GM12878 (cell line): Measurements from ENCODE around the gene PARVA. TPM values are rescaled to one million over a fixed set of nuclear protein-coding genes. Genes with fewer than 3 reads are reported as not detected.

Source experiments
- ATAC-seq: fragments of 200-7000 bp; cut with Tn5 transposase; 3 replicates; pipeline ENCODE4 v1.9.1; 2020; ENCODE audit warnings: mild to moderate bottlenecking, moderate library complexity
- BruUV-seq: library from RNA; stranded (reverse); fragments of 400-500 nt; replicated peaks from 2 replicates; lab custom pipeline; 2021; lab: Mats Ljungman, UMichigan
- CTCF ChIA-PET: fragments of 300-600 bp; sonication (Branson Sonifier 250); formaldehyde crosslinking; extraction: SDS; loops from one replicate; lab custom pipeline; 2021; ENCODE audit warnings: inconsistent platforms; lab: Yijun Ruan, JAX
- POLR2A ChIA-PET: fragments of 350-600 bp; formaldehyde crosslinking; extraction: SDS; loops from one replicate; lab custom pipeline; 2021; ENCODE audit warnings: inconsistent platforms; lab: Charles Lee
- RAD21 ChIA-PET: fragments of 300-600 bp; sonication (Branson Sonifier 250); formaldehyde crosslinking; loops from one replicate; lab custom pipeline; 2023; ENCODE audit warnings: antibody characterized with exemption; ENCODE audit not compliant: unreplicated experiment; lab: Charles Lee
- SMC1A ChIA-PET: fragments of 300-600 bp; sonication (Branson Sonifier 250); formaldehyde crosslinking; loops from one replicate; lab custom pipeline; 2023; ENCODE audit not compliant: unreplicated experiment, uncharacterized antibody; lab: Charles Lee
- DNase-seq: peaks from one replicate; pipeline ENCODE4 v3.0.0-alpha.2; 2011; ENCODE audit warnings: low read depth, low spot score
- FAIRE-seq: peaks from 3 replicates; lab custom pipeline; 2011; peaks lifted over from hg19 to GRCh38; lab: Jason Lieb, UNC
- H2AFZ ChIP-seq: 2 replicates; pipeline ENCODE4 v1.6.0; 2011; ENCODE audit warnings: low read depth, low read length, control low read depth; ENCODE audit not compliant: control insufficient read depth
- H3K27ac ChIP-seq: 2 replicates; pipeline ENCODE4 v1.5.1; 2011; ENCODE audit warnings: control low read depth; ENCODE audit not compliant: control insufficient read depth, insufficient read depth
- H3K27me3 ChIP-seq, 2 experiments: replicated peaks in 1 of 2; 2 replicates each; pipeline versions ENCODE4 v1.6.0 to v1.6.1; 2011; ENCODE audit warnings: low read length in 1 of 2; ENCODE audit not compliant: control insufficient read depth in 2 of 2, insufficient read depth in 2 of 2
- H3K36me3 ChIP-seq, 2 experiments: 2 replicates each; pipeline ENCODE4 v1.5.1; 2011; ENCODE audit warnings: low read length in 1 of 2; ENCODE audit not compliant: control insufficient read depth in 2 of 2, insufficient read depth in 2 of 2
- H3K4me1 ChIP-seq: 2 replicates; pipeline ENCODE4 v1.6.1; 2011; ENCODE audit warnings: mild to moderate bottlenecking, low read length, moderate library complexity, mixed read lengths; ENCODE audit not compliant: control insufficient read depth, insufficient read depth
- H3K4me2 ChIP-seq: 2 replicates; pipeline ENCODE4 v1.6.0; 2011; ENCODE audit warnings: control low read depth; ENCODE audit not compliant: control insufficient read depth, insufficient read depth
- H3K4me3 ChIP-seq: fragments of 200-600 bp; sonication (generic); 2 replicates; pipeline ENCODE4 v1.5.1; 2016
- H3K79me2 ChIP-seq: 2 replicates; pipeline ENCODE4 v1.6.0; 2011; ENCODE audit warnings: low read length; ENCODE audit not compliant: control insufficient read depth, insufficient read depth
- H3K9ac ChIP-seq: 2 replicates; pipeline ENCODE4 v1.8.0; 2011; ENCODE audit warnings: low read length, control low read depth, mixed read lengths; ENCODE audit not compliant: control insufficient read depth, insufficient read depth
- H3K9me3 ChIP-seq: replicated peaks from 3 replicates; pipeline ENCODE4 v1.5.1; 2011; ENCODE audit warnings: mild to moderate bottlenecking, low read length; ENCODE audit not compliant: control insufficient read depth, insufficient read depth
- H4K20me1 ChIP-seq: 2 replicates; pipeline ENCODE4 v1.6.0; 2011; ENCODE audit not compliant: control insufficient read depth, insufficient read depth
- CBX5 ChIP-seq: sonication (generic); IDR thresholded peaks from 2 replicates; pipeline ENCODE4 v1.6.1; 2016; ENCODE audit warnings: low read depth, moderate library complexity, mild to moderate bottlenecking, inconsistent platforms
- CTCF ChIP-seq, 3 experiments: IDR thresholded peaks in 2 of 3; conservative IDR thresholded peaks in 1 of 3; 2 replicates each; pipeline ENCODE4 v1.5.1; 2011; ENCODE audit warnings: low read depth in 3 of 3, low read length in 3 of 3, mild to moderate bottlenecking in 3 of 3, control low read depth in 2 of 3, moderate library complexity in 2 of 3, inconsistent platforms in 1 of 3, mixed read lengths in 1 of 3; ENCODE audit not compliant: control insufficient read depth in 2 of 3, insufficient read depth in 1 of 3; ENCODE audit errors: extremely low read depth in 1 of 3
- EP300 ChIP-seq, 2 experiments: fragments of 150-350 bp in 1 of 2; IDR thresholded peaks; 2 replicates each; pipeline ENCODE4 v1.6.1; 2011 to 2012; ENCODE audit warnings: low read depth in 2 of 2, low read length in 2 of 2, borderline replicate concordance in 1 of 2, improper control_type of control experiment in 1 of 2, inconsistent platforms in 1 of 2; ENCODE audit not compliant: control insufficient read depth in 1 of 2
- IRF3 ChIP-seq: fragments of 450-650 bp; IDR thresholded peaks from 2 replicates; pipeline ENCODE4 v1.6.1; 2014; ENCODE audit warnings: mild to moderate bottlenecking
- MEF2A ChIP-seq: IDR thresholded peaks from 2 replicates; pipeline ENCODE4 v1.6.1; 2011; ENCODE audit warnings: low read depth, mild to moderate bottlenecking, low read length, moderate library complexity; ENCODE audit not compliant: insufficient read depth
- MXI1 ChIP-seq: fragments of 150-350 bp; IDR thresholded peaks from 2 replicates; pipeline ENCODE4 v1.6.1; 2011; ENCODE audit warnings: low read depth, mild to moderate bottlenecking, inconsistent platforms, low read length, improper control_type of control experiment
- SUZ12 ChIP-seq: fragments of 200-600 bp; sonication (generic); IDR thresholded peaks from one replicate; pipeline ENCODE4 v1.6.1; 2018; ENCODE audit warnings: antibody characterized with exemption, mild to moderate bottlenecking; ENCODE audit not compliant: unreplicated experiment
- ZZZ3 ChIP-seq: IDR thresholded peaks from 2 replicates; pipeline ENCODE4 v1.6.1; 2011; ENCODE audit warnings: low read depth; ENCODE audit not compliant: control insufficient read depth, insufficient read length
- WGBS: methylation state at CpG from one replicate; pipeline ENCODE4 v1.1.6; 2016; ENCODE audit warnings: low lambda C conversion rate; ENCODE audit not compliant: insufficient replicate concordance, insufficient coverage; ENCODE audit errors: missing lambda C conversion rate; 5-methylcytosine and 5-hydroxymethylcytosine counted together
- in situ Hi-C: fragments of 300-500 bp; cut with MboI; formaldehyde crosslinking; loops from 9 replicates; pipeline ENCODE4 v1.14.3; 2018; ENCODE audit warnings: mixed read lengths
- intact Hi-C: fragments of 100-400 bp; cut with micrococcal nuclease; formaldehyde crosslinking; loops from one replicate; pipeline ENCODE4 v1.14.2; 2022; ENCODE audit not compliant: unreplicated experiment
- polyA plus RNA-seq, 11 experiments: library from polyadenylated mRNA; depleted of rRNA in 4 of 11; unstranded in 6 of 11; stranded (reverse) in 5 of 11; fragments of >200 nt; fragmentation: Nextera tagmentation in 4 of 11; fragmentation: Illumina TruSeq in 1 of 11; extraction: Ambion mirVana in 4 of 11; extraction: Trizol in 1 of 11; gene quantifications; 1 replicate in 1 of 11; 2 replicates in 10 of 11; pipeline versions ENCODE4 v1.2.1 to v1.2.3, GENCODE V29; 2011 to 2016; ENCODE audit warnings: inconsistent platforms in 2 of 11, missing spikeins in 2 of 11, low read depth in 1 of 11
- total RNA-seq, 4 experiments: library from RNA; depleted of rRNA in 3 of 4; stranded (reverse); fragments of >200 nt in 3 of 4; fragmentation: Illumina TruSeq in 1 of 4; extraction: Trizol in 1 of 4; gene quantifications; 2 replicates each; pipeline versions ENCODE4 v1.2.1 to v1.2.3, GENCODE V29; 2013 to 2021
- TF ChIP-seq, protein P1 (sequence below): IDR thresholded peaks from 2 replicates; pipeline ENCODE4 v1.6.1; 2011; ENCODE audit warnings: mild to moderate bottlenecking, low read depth, low read length, moderate library complexity; ENCODE audit not compliant: insufficient replicate concordance
- TF ChIP-seq, protein P2 (sequence below): fragments of 450-650 bp; IDR thresholded peaks from 2 replicates; pipeline ENCODE4 v1.6.1; 2017; ENCODE audit warnings: borderline replicate concordance

Gene PARVA
- total and polyA plus RNA-seq, 10 of the 15 experiments (the other 5 are each of a cell fraction or from before 2014, with no cell fraction given) = 0.01 to 0.44 (median 0.03) TPM; not detected in 7

GRCh38 chr11:12386309-12386708 lies 8.9 kb downstream of the PARVA start:
- no peak for ATAC-seq
- no peak for TF ChIP-seq CBX5
- no peak for TF ChIP-seq CTCF (IDR thresholded peaks at IDR 0.05 in 2 of 3, conservative IDR thresholded peaks at IDR 0.05 in 1 of 3; ENCODE audit: control insufficient read depth in 2 of 3, extremely low read depth in 1 of 3, insufficient read depth in 1 of 3, low read depth in 3 of 3, low read length in 3 of 3)
- TF ChIP-seq IRF3 = no peak
- no peak for TF ChIP-seq ZZZ3
- no peak for TF ChIP-seq MXI1
- TF ChIP-seq, protein P1, sequence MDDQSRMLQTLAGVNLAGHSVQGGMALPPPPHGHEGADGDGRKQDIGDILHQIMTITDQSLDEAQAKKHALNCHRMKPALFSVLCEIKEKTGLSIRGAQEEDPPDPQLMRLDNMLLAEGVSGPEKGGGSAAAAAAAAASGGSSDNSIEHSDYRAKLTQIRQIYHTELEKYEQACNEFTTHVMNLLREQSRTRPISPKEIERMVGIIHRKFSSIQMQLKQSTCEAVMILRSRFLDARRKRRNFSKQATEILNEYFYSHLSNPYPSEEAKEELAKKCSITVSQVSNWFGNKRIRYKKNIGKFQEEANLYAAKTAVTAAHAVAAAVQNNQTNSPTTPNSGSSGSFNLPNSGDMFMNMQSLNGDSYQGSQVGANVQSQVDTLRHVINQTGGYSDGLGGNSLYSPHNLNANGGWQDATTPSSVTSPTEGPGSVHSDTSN = no peak
- no peak for TF ChIP-seq SUZ12
- no peak for TF ChIP-seq EP300 (IDR thresholded peaks at IDR 0.05; ENCODE audit: borderline replicate concordance in 1 of 2, control insufficient read depth in 1 of 2, low read depth in 2 of 2, low read length in 2 of 2)
- no peak for TF ChIP-seq MEF2A
- TF ChIP-seq, protein P2, sequence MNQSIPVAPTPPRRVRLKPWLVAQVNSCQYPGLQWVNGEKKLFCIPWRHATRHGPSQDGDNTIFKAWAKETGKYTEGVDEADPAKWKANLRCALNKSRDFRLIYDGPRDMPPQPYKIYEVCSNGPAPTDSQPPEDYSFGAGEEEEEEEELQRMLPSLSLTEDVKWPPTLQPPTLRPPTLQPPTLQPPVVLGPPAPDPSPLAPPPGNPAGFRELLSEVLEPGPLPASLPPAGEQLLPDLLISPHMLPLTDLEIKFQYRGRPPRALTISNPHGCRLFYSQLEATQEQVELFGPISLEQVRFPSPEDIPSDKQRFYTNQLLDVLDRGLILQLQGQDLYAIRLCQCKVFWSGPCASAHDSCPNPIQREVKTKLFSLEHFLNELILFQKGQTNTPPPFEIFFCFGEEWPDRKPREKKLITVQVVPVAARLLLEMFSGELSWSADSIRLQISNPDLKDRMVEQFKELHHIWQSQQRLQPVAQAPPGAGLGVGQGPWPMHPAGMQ = no peak
- TF ChIP-seq, all 136 proteins: peak for 0
- 0% methylated on average over 1 of the region's 1 CpG for WGBS
- Histone ChIP-seq H3K27ac (no peak overlapping the region), H3K9me3 (no peaks in the 10 kb centered on the region), H4K20me1 (no peaks in the 10 kb centered on the region), H3K9ac (no peak overlapping the region), H3K4me2 (no peak overlapping the region), H3K79me2 (no peaks in the 10 kb centered on the region), H3K27me3 (no peaks in the 10 kb centered on the region), H3K4me1 (no peaks in the 10 kb centered on the region), H2AFZ (no peak overlapping the region), H3K36me3 (no peaks in the 10 kb centered on the region), H3K4me3 (no peak overlapping the region)
- RAD21 ChIA-PET = no interaction called here
- DNase-seq (no peak), FAIRE-seq (no peak)
- POLR2A ChIA-PET = no interaction called here
- SMC1A ChIA-PET = no interaction called here
- CTCF ChIA-PET = no interaction called here
- no TSS peak for BruUV-seq
- intact Hi-C loops = no loop called here
- in situ Hi-C loops = no loop called here
